HG03457 (cell line): ENCODE results near the gene APOC3.

Source experiments
- ATAC-seq: cut with Tn5 transposase; IDR thresholded peaks from one replicate; pipeline ENCODE4 v1.9.1; 2021; ENCODE audit warnings: moderate number of reproducible peaks; ENCODE audit not compliant: unreplicated experiment

The APOC3 gene

DNA sequence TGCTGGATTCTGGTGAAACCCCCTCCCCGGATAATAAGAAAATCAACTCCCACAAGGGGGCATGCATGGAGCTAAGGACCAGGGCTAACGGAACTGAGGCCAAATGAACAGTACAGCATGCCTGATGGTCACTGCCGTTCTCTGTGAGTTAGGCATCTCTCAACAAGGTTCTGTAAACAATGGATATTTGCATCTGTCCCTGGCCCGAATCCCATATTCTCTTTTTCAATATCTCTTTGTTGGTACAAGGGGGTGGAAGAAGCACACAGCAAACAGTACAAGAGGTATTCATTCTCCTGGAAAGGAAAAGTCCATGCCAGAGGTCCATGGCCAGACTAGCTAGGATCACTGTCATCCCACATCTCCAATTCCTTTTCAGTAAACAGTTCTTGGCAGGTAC, 39.9 kb downstream of the APOC3 start:
- no peak for ATAC-seq

DNA sequence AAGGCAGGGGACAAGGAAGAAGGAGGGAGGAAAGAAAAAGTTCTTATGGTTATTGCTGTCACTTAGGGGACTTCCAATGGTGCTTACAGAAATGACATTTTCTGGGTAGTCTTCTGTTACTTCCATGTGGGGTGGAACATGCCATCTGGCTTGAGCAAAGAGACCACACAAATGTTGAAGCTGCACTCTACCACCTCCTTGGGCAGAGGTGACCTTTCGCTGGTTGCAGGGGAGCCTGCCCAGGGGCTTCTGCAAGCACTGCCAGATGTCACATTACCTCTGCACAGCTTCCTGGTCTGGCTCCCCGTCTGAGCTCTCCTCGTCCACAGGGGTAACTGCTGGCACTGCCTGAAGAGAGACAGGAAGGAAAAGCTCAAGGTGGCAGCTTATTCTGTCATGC, 40.3 kb downstream of the APOC3 start:
- no peak for ATAC-seq

DNA sequence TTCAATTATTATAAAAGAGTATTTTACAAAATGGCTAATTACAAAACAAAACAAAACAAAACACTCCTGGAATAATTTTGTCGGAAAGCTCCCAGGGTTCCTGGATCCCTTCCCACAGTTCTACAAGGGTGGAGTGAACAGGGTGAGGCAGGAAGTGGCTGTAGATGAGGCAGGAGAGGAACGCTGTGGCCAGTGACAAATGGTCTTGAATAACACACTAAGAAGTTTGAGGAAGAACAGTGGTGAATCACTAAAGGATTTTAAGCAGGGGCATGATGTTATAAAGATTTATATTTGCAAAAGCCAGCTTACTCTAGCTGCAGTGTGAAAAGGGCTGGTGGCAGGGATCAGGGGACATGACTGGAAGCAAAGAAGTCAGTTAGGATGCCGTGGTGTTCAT, 41.5 kb downstream of the APOC3 start:
- no peak for ATAC-seq

DNA sequence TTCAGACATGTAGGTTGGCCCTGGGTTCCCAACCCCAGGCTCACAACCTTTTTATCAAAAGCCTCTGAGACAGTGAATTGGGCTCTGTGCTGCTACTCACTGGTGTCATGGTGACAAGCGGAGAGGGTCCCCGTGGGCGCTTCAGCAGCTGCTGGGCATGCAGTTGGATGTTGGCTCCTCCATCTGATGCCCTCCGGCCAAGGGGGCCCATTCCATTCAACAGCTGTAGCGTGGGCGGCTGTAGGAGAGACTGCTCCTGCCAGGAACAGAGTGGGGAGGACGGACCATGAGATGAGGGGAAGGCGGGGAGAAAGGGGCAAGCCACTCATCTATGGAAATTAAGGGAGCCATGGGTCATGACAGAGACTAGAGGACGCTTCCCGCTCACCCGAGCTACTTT, 43.7 kb downstream of the APOC3 start:
- no peak for ATAC-seq

DNA sequence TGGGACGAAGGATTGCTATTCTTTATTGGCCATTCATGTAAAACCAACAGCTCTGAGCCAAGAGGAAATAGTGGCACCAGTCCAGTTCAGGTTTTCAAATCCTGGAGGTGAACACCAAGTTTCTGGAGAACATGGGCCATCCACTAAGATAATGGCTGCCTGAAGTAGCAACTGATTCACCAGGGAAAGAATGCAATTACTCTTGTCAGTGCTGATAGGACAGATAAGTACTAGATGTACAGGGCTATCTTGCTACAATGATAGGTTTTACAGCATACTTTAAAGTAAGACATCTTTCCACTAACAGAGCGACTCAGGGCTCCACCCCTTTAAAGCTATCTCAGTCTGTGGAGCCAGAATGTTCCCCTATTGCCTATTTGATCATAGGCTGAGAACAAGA, 44.5 kb downstream of the APOC3 start:
- no peak for ATAC-seq

DNA sequence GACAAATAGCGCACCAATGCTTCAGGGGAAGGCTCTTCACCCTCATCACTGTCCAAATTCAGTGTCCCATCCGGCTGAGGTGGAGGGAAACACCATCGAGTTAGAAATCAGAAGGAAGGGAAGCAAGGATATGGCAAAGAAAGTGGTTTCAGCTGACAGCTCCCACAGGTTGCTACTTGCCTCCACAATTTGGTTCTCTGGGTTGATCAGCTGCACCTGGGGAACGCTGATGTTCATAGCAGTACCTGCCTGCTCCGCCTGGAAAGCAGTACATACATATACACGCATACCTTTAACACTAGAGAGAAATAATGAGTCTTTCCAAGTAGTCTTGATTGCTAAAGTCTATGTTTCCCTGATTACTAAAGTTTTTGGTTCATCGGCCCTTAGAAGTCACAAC, 45.5 kb downstream of the APOC3 start:
- ATAC-seq = no peak

DNA sequence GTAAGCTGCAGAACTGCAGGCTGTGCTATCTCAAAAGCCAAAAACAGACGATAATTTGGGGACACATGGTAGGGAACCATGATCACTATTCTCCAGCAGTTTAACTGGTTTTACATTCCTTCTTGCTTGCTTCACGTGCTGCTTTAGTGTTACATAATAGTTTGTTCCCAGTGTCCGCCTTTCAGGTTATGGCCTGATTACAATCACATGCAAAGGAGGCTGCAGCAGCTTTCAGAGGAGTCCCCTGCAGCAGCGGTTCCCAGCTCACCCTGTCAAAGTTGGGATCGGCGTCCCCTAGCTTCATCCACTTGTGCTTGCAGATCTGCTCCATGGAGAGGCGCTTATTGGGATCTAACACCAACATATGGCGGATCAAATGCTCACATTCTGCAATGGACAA, 46.9 kb downstream of the APOC3 start:
- no peak for ATAC-seq

DNA sequence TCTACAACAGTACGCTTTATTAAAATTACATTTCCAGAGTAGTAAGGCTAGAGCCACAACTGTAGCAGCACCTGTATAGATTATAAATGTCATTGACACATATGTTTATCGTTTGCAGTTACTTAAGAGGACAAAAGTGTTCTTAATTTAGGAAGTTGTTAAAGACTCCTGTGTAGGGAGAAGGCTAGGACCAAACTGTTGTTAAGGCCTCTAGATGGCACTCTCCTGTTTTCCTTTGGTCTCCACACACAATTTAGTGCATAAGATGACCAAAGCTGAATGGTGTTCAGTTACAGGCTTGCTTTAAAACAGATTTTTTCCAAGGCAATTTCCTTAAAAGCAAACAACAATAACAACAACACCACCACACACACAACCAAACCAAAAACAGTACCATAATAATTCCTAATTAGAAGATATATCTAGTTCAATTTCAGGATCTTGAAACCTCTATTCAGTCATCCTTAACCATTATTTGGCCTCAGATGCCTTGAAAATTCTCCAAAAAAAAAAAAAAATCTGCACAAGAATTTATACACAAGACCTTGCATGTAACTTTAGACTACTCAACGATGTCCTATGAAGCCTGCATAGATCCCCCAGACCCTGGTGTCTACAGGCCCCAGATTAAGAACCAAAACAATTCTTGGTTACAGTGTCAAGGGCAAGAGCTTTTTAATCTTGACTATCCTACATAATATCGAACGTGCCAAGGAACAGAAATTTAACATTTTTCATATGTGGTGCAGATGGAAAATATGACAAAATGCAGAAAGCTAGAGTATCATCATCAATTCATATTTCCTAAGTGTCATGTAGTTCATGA, 50.3 kb downstream of the APOC3 start:
- ATAC-seq = no peak

DNA sequence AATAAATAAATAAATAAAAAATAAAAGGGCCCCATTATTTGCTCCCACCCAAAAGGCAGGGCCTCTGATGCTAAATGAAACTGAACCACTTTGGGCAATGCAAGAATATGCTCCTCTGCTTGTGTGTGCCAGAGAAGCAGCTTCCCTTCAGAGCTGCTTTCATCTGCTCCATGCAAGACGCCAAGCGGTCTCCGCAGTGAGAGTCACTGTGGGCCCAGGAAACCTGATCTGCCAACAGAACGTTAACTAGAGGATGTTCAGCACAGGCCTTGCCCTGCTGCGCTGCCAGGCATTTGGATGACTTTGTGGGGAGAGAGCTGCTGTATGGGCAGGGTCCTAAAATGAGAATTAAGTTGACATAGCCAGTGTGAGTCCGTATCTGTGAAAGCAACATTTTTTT, 51.4 kb downstream of the APOC3 start:
- ATAC-seq = no peak

DNA sequence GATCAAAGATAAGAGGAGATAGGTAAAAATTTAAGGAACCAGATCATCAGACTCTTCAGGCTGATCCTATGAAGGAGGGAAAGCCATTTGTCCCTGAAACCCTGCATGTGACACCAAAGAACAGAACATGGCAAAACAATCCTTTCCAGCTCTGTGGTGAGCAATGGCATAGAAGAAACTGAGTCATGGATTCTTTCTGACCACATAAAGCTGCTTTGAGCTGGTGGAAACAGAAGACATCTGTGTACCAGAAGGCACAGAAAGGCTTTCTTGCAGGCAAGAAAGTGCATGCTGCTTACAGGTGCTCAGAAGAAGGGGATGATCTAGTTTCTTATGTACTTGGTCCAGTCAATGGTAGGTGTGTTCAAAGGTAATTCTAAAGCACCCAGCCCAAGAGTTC, 52.7 kb downstream of the APOC3 start:
- no peak for ATAC-seq
